ENCODE results near the gene LRRC46. TPM values are rescaled to one million over a fixed set of nuclear protein-coding genes. Genes with fewer than 3 reads are reported as not detected.

LRRC46 gene
- polyA plus RNA-seq, 3 donors = 0.12 to 0.65 (median 0.22) TPM

- H3K4me2 ChIP-seq (replicated peaks; ENCODE audit: extremely low read depth, low read length, poor library complexity, severe bottlenecking) = no peak overlapping the region
- H3K27ac ChIP-seq (ENCODE audit: low read depth in 1 of 2, low read length in 2 of 2) = no peak overlapping the region
- no peak for DNase-seq
- no peak for TF ChIP-seq CTCF (IDR thresholded peaks at IDR 0.05)
- peaks cover 73 to 88% of the 10 kb centered on the region in 2 donors for H3K36me3 ChIP-seq (replicated peaks in 1 of 2; ENCODE audit: control insufficient read depth in 1 of 2, insufficient read depth in 2 of 2, low read length in 2 of 2)
- H4K20me1 ChIP-seq (ENCODE audit: insufficient read depth, low read length) = no peaks in the 10 kb centered on the region
- H3K79me2 ChIP-seq (ENCODE audit: insufficient read depth, low read length) = no peaks in the 10 kb centered on the region
- H2AFZ ChIP-seq (ENCODE audit: insufficient read depth, low read depth, low read length, poor library complexity, severe bottlenecking) = no peak overlapping the region
- peaks cover 0 to 2% (median 0%) of the 10 kb centered on the region in 3 donors for H3K27me3 Mint-ChIP-seq (ENCODE audit: low read depth in 3 of 3)
- H3K9me3 Mint-ChIP-seq = no peaks in the 10 kb centered on the region
- peaks cover 7% of the 10 kb centered on the region for H3K4me1 Mint-ChIP-seq
- H3K9ac ChIP-seq (ENCODE audit: insufficient read depth, low read length, poor library complexity, severe bottlenecking) = no peak overlapping the region
- intact Hi-C loops (cut with micrococcal nuclease) = no loop called here
- H3K36me3 Mint-ChIP-seq = peaks cover 70 to 75% of the 10 kb centered on the region in 2 donors
- peaks cover 0 to 2% of the 10 kb centered on the region in 2 donors for H3K4me1 ChIP-seq (ENCODE audit: control insufficient read depth in 1 of 2, insufficient read depth in 2 of 2, low read length in 2 of 2)
- 98% methylated on average over 13 of the region's 21 CpGs for WGBS (ENCODE audit: insufficient coverage)
- H3K4me3 Mint-ChIP-seq = no peak overlapping the region
- no peaks in the 10 kb centered on the region for H3K27me3 ChIP-seq (ENCODE audit: control insufficient read depth in 2 of 2, insufficient read depth in 2 of 2, low read length in 2 of 2)
- H3K9me3 ChIP-seq (replicated peaks in 1 of 2; ENCODE audit: control insufficient read depth in 1 of 2, insufficient read depth in 1 of 2, low read length in 2 of 2) = no peaks in the 10 kb centered on the region
- H3K27ac Mint-ChIP-seq = peak overlapping the region in 1 of 7 donors; percentile 28
- no peak overlapping the region for H3K4me3 ChIP-seq (replicated peaks in 1 of 3; ENCODE audit: low read depth in 2 of 3, low read length in 3 of 3)
Measured at GRCh38 chr17:47815106-47815918, 16.2 kb upstream of the LRRC46 start.

GRCh38 chr17:47816111-47816735 is 15.2 kb upstream of the LRRC46 start:
- Histone ChIP-seq H3K4me1 (ENCODE audit: control insufficient read depth in 1 of 2, insufficient read depth in 2 of 2, low read length in 2 of 2) (peaks cover 9 to 11% of the 10 kb centered on the region in 2 donors), H3K9me3 (replicated peaks in 1 of 2; ENCODE audit: control insufficient read depth in 1 of 2, insufficient read depth in 1 of 2, low read length in 2 of 2) (no peaks in the 10 kb centered on the region), H3K79me2 (ENCODE audit: insufficient read depth, low read length) (peaks cover 5% of the 10 kb centered on the region), H4K20me1 (ENCODE audit: insufficient read depth, low read length) (no peaks in the 10 kb centered on the region), H3K9ac (ENCODE audit: insufficient read depth, low read length, poor library complexity, severe bottlenecking) (no peak overlapping the region), H2AFZ (ENCODE audit: insufficient read depth, low read depth, low read length, poor library complexity, severe bottlenecking) (no peak overlapping the region), H3K4me2 (replicated peaks; ENCODE audit: extremely low read depth, low read length, poor library complexity, severe bottlenecking) (no peak overlapping the region), H3K27me3 (ENCODE audit: control insufficient read depth in 2 of 2, insufficient read depth in 2 of 2, low read length in 2 of 2) (no peaks in the 10 kb centered on the region), H3K4me3 (replicated peaks in 1 of 3; ENCODE audit: low read depth in 2 of 3, low read length in 3 of 3) (no peak overlapping the region), H3K27ac (ENCODE audit: low read depth in 1 of 2, low read length in 2 of 2) (no peak overlapping the region), H3K36me3 (replicated peaks in 1 of 2; ENCODE audit: control insufficient read depth in 1 of 2, insufficient read depth in 2 of 2, low read length in 2 of 2) (peaks cover 66 to 80% of the 10 kb centered on the region in 2 donors)
- H3K9me3 Mint-ChIP-seq = no peaks in the 10 kb centered on the region
- WGBS (ENCODE audit: insufficient coverage) = 98% methylated on average over 15 of the region's 21 CpGs
- H3K27ac Mint-ChIP-seq = no peak overlapping the region
- H3K4me1 Mint-ChIP-seq = peaks cover 16% of the 10 kb centered on the region
- no peak for TF ChIP-seq CTCF (IDR thresholded peaks at IDR 0.05)
- no peak overlapping the region for H3K4me3 Mint-ChIP-seq
- peaks cover 62 to 67% of the 10 kb centered on the region in 2 donors for H3K36me3 Mint-ChIP-seq
- intact Hi-C loops (cut with micrococcal nuclease) = no loop called here
- no peak for DNase-seq
- peaks cover 0 to 2% (median 0%) of the 10 kb centered on the region in 3 donors for H3K27me3 Mint-ChIP-seq (ENCODE audit: low read depth in 3 of 3)
